Testis (tissue), 2 donors: ENCODE data around the gene TFB1M.

Experiments used
- CTCF ChIP-seq, 3 experiments: fragments of 450-650 bp in 2 of 3; fragments of 200-600 bp in 1 of 3; sonication (generic) in 1 of 3; IDR thresholded peaks; one replicate each; pipeline ENCODE4 v1.5.1; 2016 to 2019; ENCODE audit warnings: antibody characterized with exemption in 3 of 3, mild to moderate bottlenecking in 2 of 3, moderate library complexity in 1 of 3
- POLR2A ChIP-seq: fragments of 450-650 bp; IDR thresholded peaks from one replicate; pipeline ENCODE4 v1.6.1; 2017; ENCODE audit warnings: antibody characterized with exemption, mild to moderate bottlenecking, moderate library complexity

DNA sequence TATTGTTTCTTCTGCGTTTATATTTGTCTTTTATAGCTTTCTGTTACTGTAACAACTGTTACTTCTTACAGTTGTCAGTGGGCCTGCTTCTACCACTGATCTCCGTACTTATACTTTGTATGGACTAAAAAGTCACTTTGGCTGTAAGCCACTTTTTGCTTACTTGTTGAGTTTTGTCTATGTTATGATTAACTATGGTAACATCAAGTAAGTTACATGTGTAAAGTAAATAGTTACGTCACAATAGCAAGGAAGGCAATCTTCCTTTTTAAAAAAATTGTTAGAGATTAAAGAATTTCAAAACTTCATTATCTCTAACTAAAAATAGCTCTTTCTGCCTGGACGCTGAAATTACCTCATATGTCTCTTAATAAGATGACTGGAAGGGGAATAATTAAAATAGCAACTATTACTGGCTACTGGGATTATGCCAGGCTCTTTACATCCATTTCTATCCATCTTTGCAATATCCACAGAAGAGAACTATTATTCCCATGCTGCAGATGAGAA is 10.9 kb downstream of the TFB1M start:
- no peak for TF ChIP-seq CTCF (IDR thresholded peaks at IDR 0.05)
- no peak for TF ChIP-seq POLR2A
